HG02943 (cell line): ENCODE results near the gene CELA2B.
"Not testable (repeated sequence)": the region's sequence is repeated elsewhere in the genome, so short reads cannot be mapped to it uniquely, and the experiment has no call there.

Experiments
- ATAC-seq: cut with Tn5 transposase; IDR thresholded peaks from one replicate; pipeline ENCODE4 v1.9.1; 2021; ENCODE audit warnings: mild to moderate bottlenecking, low read depth, moderate library complexity; ENCODE audit not compliant: unreplicated experiment

CELA2B gene

GRCh38 chr1:15492596-15492995 is 16.7 kb downstream of the CELA2B start:
- no peak for ATAC-seq

- ATAC-seq = no peak
Measured at GRCh38 chr1:15493869-15494390, 18.0 kb downstream of the CELA2B start.

DNA sequence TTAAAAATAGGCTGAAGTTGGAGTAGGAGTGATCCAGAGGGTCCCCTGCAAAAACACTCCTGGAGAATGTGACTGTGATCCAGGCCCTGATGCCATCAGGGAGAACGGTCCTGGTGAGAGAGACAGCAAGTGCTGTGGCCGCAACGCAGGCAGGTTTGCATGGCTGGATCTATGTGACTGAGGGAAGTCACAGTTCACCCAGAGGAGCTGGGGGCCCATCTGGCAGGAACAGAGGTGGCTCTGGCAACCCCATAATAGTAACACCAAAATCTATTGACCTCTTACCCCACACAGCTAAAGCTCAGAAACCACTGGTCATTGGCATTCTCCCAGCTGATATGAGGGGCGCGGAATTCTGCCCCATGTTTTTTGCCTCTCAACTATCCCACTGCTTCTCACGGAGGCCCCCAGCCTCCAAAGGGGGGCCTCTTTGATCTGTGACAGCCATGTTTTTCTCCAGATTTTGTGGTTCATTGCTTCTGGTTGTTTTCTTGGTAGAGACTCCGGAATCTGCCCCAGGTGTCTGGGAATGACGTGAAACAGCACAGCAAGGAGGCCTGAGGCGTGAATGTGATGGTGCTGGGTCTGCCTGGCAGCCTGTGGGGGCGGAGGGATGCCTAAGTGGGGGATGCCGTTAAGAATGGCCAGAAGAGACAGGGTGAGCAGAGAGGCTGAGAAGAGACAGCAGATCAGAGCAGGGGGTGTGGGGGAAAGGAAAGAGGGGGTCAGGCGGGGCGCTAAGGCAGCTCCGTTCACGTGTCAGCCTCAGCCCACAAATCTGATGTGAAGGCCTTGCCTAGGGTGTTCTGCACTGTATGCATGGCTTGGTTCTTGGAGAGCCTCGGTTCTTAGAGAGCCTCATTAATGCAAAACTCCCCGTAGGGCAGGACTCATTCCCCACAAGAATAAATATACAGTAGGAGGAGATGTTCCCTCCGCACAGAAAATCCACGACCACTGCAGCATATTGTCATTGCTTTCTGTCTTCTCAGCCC is 24.6 kb downstream of the CELA2B start:
- no peak for ATAC-seq

GRCh38 chr1:15501208-15502032 is 25.5 kb downstream of the CELA2B start:
- ATAC-seq = no peak

GRCh38 chr1:15504436-15504835 is 28.5 kb downstream of the CELA2B start:
- no peak for ATAC-seq

- ATAC-seq = no peak
Measured at GRCh38 chr1:15506831-15507230, 30.9 kb downstream of the CELA2B start.

- ATAC-seq = no peak
Measured at GRCh38 chr1:15507278-15507677, 31.4 kb downstream of the CELA2B start.

GRCh38 chr1:15508700-15509487 is 33.0 kb downstream of the CELA2B start:
- no peak for ATAC-seq

GRCh38 chr1:15509586-15509985 is 33.7 kb downstream of the CELA2B start:
- ATAC-seq = no peak

DNA sequence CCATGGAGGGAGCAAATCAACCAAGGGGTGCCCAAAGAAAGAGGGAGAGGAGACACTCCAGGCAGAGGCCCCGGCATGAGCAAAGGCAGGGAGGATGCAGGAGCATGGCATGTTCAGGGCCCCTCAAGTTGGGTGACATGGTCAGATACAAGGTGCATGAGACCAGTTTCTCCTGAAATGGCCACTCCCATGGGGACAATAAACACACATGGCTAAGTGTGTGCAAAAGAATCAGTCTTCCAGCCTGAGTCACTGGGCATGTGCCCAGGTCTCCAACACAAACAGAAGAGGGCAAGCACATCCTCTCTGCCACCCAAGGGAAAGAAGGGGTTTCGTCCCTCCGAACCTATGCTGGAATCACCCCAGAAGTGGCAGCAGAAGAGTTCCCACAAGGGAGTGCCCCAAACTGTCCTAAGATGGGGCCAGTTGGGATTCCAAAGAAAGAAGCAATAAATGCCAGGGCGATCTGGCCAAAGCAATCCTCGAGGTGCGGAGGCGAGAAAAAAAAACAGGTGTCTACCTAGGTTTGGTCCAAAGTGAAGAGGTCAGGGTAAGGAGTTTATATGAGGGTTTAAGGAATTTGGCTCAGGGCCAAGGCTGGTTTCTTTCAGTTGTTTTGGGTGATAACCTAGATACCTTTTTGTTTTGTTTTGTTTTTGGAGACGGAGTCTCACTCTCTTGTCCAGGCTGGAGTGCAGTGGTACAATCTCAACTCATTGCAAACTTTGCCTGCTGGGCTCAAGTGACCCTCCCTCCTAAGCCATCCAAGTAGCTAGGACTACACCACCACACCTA is 34.9 kb downstream of the CELA2B start:
- no peak for ATAC-seq

- ATAC-seq = no peak
Measured at GRCh38 chr1:15513192-15513591, 37.3 kb downstream of the CELA2B start.

GRCh38 chr1:15513919-15514318 is 38.0 kb downstream of the CELA2B start:
- no peak for ATAC-seq

DNA sequence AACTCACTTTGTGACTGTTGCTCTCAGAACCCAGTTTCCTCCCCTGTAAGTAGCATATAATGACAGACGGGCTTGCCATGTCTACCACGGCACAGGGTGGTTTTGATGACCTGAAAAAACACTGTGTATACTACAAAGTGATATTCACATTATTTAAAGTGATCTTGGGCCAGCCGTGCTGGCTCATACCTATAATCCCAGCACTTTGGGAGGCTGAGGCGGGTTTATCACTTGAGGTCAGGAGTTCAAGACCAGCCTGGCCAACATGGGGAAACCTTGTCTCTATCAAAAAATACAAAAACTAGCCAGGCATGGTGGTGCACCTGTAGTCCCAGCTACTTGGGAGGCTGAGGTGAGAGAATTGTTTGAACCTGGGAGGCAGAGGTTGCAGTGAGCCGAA is 38.7 kb downstream of the CELA2B start:
- ATAC-seq = not testable (repeated sequence)

DNA sequence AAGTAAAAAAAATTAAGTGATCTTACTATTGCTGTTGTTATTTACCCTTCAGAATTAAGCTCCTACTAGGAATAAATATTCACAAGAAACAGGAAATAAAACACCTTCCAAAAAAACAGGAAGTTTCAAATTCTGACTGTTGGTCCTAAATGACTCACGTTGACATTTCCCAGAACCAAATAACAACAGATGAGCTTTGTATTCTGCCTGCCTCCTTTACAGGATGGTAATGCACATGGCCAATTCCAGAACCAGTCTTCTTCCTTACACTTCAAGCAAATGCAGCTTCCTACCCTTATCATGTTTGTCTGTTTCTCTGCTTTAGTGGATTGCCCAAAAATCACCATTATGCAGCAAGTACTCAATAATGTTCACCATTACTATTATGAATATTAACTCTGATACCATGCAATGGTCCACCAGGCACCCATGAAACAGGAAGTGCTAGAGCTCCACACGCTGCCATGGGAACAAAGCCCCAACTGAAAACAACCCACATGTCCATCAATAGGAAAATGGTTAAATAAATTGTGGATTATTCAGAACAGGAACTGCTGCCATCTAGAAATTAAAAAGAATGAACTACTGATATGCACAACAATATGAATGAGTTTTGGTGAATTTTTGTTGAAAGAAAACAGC is 39.2 kb downstream of the CELA2B start:
- ATAC-seq = no peak

DNA sequence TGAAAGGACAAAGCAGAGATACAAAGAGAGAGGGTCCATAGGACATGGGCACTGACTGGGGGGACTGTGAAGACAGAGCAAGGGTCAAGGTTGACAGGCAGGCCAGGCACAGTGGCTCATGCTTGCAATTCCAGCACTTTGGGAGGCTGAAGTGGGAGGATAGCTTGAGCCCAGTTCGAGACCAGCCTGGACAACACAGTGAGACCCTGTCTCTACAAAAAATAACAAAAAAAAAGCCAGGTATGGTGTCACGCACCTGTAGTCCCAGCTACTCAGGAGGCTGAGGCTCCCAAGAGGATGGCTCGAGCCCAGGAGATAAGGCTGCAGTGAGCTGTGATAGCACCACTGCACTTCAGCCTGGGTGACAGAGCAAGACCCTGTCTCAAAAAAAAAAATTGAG is 43.7 kb downstream of the CELA2B start:
- no peak for ATAC-seq

GRCh38 chr1:15521206-15521906 is 45.5 kb downstream of the CELA2B start:
- ATAC-seq = not testable (repeated sequence)

DNA sequence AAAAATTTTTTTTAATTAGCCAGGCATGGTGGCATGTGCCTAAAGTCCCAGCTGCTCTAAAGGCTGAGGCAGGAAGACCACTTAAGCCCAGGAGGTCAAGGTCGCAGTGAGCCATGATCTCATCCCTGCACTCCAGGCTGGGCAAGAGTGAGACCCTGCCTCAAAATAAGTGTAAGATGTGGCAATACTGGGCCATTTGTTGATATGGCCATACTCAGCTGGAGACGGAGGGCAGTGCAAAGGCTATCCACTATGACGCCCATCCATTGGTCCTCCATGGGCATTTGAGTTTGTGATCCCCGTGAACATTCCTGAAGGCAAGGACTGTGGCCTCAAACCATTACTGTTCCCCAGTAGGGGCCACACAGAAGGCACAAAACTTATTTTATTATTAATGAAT is 46.6 kb downstream of the CELA2B start:
- no peak for ATAC-seq
